A549 (cell line): ENCODE results near the gene ASB18. TPM values are rescaled to one million over a fixed set of nuclear protein-coding genes. Genes with fewer than 3 reads are reported as not detected.

Experiments used
- ATAC-seq, 2 experiments: fragments of 200-7000 bp in 1 of 2; fragments of >200 bp in 1 of 2; cut with Nextera tagmentation in 1 of 2; cut with Tn5 transposase in 1 of 2; 3 replicates each; pipeline versions ENCODE4 v1.8.0 to v1.9.1; 2018 to 2020; ENCODE audit warnings: mild to moderate bottlenecking in 1 of 2, moderate library complexity in 1 of 2
- CTCF ChIA-PET: fragments of 300-600 bp; sonication (Branson Sonifier 250); formaldehyde crosslinking; extraction: SDS; loops from one replicate; lab custom pipeline; 2021; ENCODE audit warnings: antibody characterized with exemption, inconsistent platforms; lab: Yijun Ruan, JAX
- POLR2A ChIA-PET: fragments of 350-600 bp; formaldehyde crosslinking; extraction: SDS; loops from one replicate; lab custom pipeline; 2021; ENCODE audit warnings: antibody characterized with exemption, inconsistent platforms; lab: Yijun Ruan, JAX
- DNase-seq, 2 experiments: peaks; one replicate each; pipeline versions ENCODE4 v3.0.0 to v3.0.0-alpha.2; 2011 to 2016; ENCODE audit warnings: low read depth in 1 of 2, low spot score in 1 of 2
- FAIRE-seq: peaks from 2 replicates; lab custom pipeline; 2011; peaks lifted over from hg19 to GRCh38; lab: Jason Lieb, UNC
- H3K27ac ChIP-seq, 2 experiments: fragments of >200 bp; sonication (Bioruptor Twin); formaldehyde crosslinking; 3 replicates each; pipeline ENCODE4 v1.5.1; 2016 to 2017
- H3K4me1 ChIP-seq: fragments of >200 bp; sonication (Bioruptor Twin); formaldehyde crosslinking; 3 replicates; pipeline ENCODE4 v1.6.1; 2016
- H3K4me2 ChIP-seq: fragments of >200 bp; sonication (Bioruptor Twin); formaldehyde crosslinking; 3 replicates; pipeline ENCODE4 v1.6.1; 2016
- H3K4me3 ChIP-seq: fragments of >200 bp; sonication (Bioruptor Twin); formaldehyde crosslinking; 3 replicates; pipeline ENCODE4 v1.5.1; 2016
- H3K9me3 ChIP-seq: fragments of >200 bp; sonication (Bioruptor Twin); formaldehyde crosslinking; 3 replicates; pipeline ENCODE4 v1.6.1; 2016
- CBX2 ChIP-seq: fragments of 200-600 bp; sonication (generic); IDR thresholded peaks from 2 replicates; pipeline ENCODE4 v1.6.1; 2016; ENCODE audit warnings: low read depth, mild to moderate bottlenecking, borderline replicate concordance
- CBX8 ChIP-seq: fragments of 200-600 bp; sonication (generic); IDR thresholded peaks from 2 replicates; pipeline ENCODE4 v1.6.1; 2016
- CHD2 ChIP-seq: fragments of 150-350 bp; IDR thresholded peaks from 2 replicates; pipeline ENCODE4 v1.6.1; 2014; ENCODE audit warnings: low read length; ENCODE audit not compliant: partially characterized antibody
- EHMT2 ChIP-seq: fragments of 200-600 bp; sonication (generic); IDR thresholded peaks from 2 replicates; pipeline ENCODE4 v1.6.1; 2016; ENCODE audit warnings: antibody characterized with exemption, low read depth, mild to moderate bottlenecking, moderate library complexity
- EP300 ChIP-seq, 2 experiments: fragments of >200 bp; sonication (Bioruptor Twin); formaldehyde crosslinking; IDR thresholded peaks; 2 replicates in 1 of 2; 3 replicates in 1 of 2; pipeline ENCODE4 v1.6.1; 2016 to 2017
- ESRRA ChIP-seq: fragments of 150-350 bp; IDR thresholded peaks from 2 replicates; pipeline ENCODE4 v1.6.1; 2014; ENCODE audit warnings: mild to moderate bottlenecking, low read length, borderline replicate concordance
- FOSL2 ChIP-seq, 2 experiments: fragments of 450-650 bp in 1 of 2; fragments of >200 bp in 1 of 2; sonication (Bioruptor Twin) in 1 of 2; formaldehyde crosslinking; IDR thresholded peaks; 2 replicates each; pipeline versions ENCODE4 v1.5.0 to v1.6.1; 2016 to 2020; ENCODE audit warnings: mild to moderate bottlenecking in 1 of 2, moderate library complexity in 1 of 2
- FOXS1 ChIP-seq: fragments of 250-450 bp; sonication (Bioruptor Pico); IDR thresholded peaks from 2 replicates; pipeline ENCODE4 v1.5.0; 2020; ENCODE audit warnings: mild to moderate bottlenecking, moderate library complexity
- HDAC2 ChIP-seq: fragments of 200-600 bp; sonication (generic); IDR thresholded peaks from 2 replicates; pipeline ENCODE4 v1.6.1; 2016
- HOXB5 ChIP-seq: fragments of 250-450 bp; sonication (Bioruptor Pico); IDR thresholded peaks from 2 replicates; pipeline ENCODE4 v1.5.0; 2020; ENCODE audit warnings: mild to moderate bottlenecking, moderate library complexity
- JUNB ChIP-seq: fragments of >200 bp; sonication (Bioruptor Twin); formaldehyde crosslinking; IDR thresholded peaks from 2 replicates; pipeline ENCODE4 v1.6.1; 2016
- KDM1A ChIP-seq: fragments of 200-600 bp; sonication (generic); IDR thresholded peaks from 2 replicates; pipeline ENCODE4 v1.6.1; 2016; ENCODE audit warnings: low read depth, mild to moderate bottlenecking
- MAFK ChIP-seq: fragments of 450-650 bp; IDR thresholded peaks from 2 replicates; pipeline ENCODE4 v1.6.1; 2014; ENCODE audit not compliant: partially characterized antibody
- MYC ChIP-seq: IDR thresholded peaks from 2 replicates; pipeline ENCODE4 v1.6.1; 2012; ENCODE audit warnings: mild to moderate bottlenecking, inconsistent platforms, low read length, improper control_type of control experiment, borderline replicate concordance
- NFE2L2 ChIP-seq: fragments of 150-350 bp; conservative IDR thresholded peaks from 2 replicates; pipeline ENCODE4 v1.6.1; 2014; ENCODE audit warnings: low read length
- PHF8 ChIP-seq: fragments of 200-600 bp; sonication (generic); IDR thresholded peaks from 2 replicates; pipeline ENCODE4 v1.6.1; 2016; ENCODE audit warnings: low read depth, mild to moderate bottlenecking, antibody characterized with exemption, moderate library complexity, borderline replicate concordance
- RARB ChIP-seq: fragments of 250-450 bp; sonication (Bioruptor Pico); IDR thresholded peaks from 2 replicates; pipeline ENCODE4 v1.8.0; 2021; ENCODE audit warnings: mild to moderate bottlenecking, moderate library complexity
- RCOR1 ChIP-seq: fragments of 150-350 bp; IDR thresholded peaks from 2 replicates; pipeline ENCODE4 v1.6.1; 2014; ENCODE audit warnings: antibody characterized with exemption, low read length, low read depth
- RFX5 ChIP-seq: fragments of 450-650 bp; IDR thresholded peaks from 2 replicates; pipeline ENCODE4 v1.7.1; 2014; ENCODE audit warnings: antibody characterized with exemption, mild to moderate bottlenecking, moderate library complexity
- RNF2 ChIP-seq: fragments of 200-600 bp; sonication (generic); IDR thresholded peaks from 2 replicates; pipeline ENCODE4 v1.6.1; 2016; ENCODE audit warnings: low read depth, mild to moderate bottlenecking, antibody characterized with exemption, moderate library complexity, borderline replicate concordance
- ZC3H11A ChIP-seq: fragments of 450-650 bp; IDR thresholded peaks from 2 replicates; pipeline ENCODE4 v1.6.1; 2014; ENCODE audit warnings: antibody characterized with exemption, mild to moderate bottlenecking
- WGBS: methylation state at CpG from one replicate; pipeline ENCODE4 v1.1.6; 2017; ENCODE audit errors: missing lambda C conversion rate; 5-methylcytosine and 5-hydroxymethylcytosine counted together
- polyA plus RNA-seq, 4 experiments: library from polyadenylated mRNA; depleted of rRNA in 3 of 4; stranded (reverse); fragments of >200 nt; fragmentation: RNase III in 1 of 4; extraction: RNeasy Plus Mini Kit Qiagen cat#74134 plus additional on column Dnase treatment in 1 of 4; gene quantifications; 2 replicates in 3 of 4; 3 replicates in 1 of 4; pipeline ENCODE4 v1.2.3, GENCODE V29; 2011 to 2017
- TF ChIP-seq, protein P1 (sequence below): IDR thresholded peaks from 2 replicates; pipeline ENCODE4 v1.6.1; 2012
- TF ChIP-seq, protein P2 (sequence below): IDR thresholded peaks from 2 replicates; pipeline ENCODE4 v1.6.1; 2012

Gene ASB18
- polyA plus RNA-seq, 2 of the 4 experiments (the other 2 are of a cell fraction), result not detected

DNA sequence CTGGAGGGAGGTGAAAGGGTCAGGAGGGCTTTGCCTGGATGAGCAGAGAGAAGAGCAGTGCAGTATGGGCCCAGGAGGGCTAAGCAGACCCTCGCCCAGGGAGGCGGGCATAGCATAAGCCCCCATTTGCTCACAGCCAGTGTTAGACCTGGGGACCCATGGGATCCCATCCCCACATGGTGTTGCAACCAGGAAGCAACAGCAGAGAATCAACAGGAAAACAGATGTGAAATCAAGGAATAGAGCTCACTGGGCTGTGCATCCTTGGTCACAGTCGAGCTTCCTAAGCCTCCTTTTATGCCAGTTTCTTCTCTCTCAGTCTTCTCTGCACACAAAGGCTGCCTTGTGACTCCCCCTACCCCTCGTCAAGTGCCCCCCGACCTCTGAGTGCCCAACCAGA lies 19.9 kb downstream of the ASB18 start:
- WGBS, result 60% methylated on average over 5 of the region's 5 CpGs
- no peak for FAIRE-seq

DNA sequence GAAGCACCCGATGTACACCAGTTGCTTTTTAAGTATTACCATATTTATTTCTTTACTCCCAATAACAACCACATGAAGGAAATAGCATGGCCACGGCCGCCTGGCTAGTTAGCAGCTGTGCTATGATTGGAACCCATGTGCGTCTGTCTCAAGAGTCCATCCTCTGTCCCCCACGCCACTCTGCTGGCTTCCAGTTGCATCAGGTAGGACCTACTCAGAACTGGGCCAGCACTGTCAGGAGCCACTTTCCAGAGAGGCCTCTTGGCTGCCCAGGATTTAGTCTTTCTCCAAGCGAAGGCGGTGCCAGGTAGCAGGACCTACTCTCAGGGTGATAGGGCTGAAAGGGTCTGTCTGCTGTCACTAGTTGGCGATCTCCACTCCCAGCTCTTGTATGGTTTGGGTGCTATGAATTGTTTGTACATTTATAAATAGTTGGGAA lies 22.1 kb downstream of the ASB18 start:
- no peak for TF ChIP-seq RCOR1
- no peak for TF ChIP-seq RARB (CRISPR knock-in tag)
- no peak for TF ChIP-seq RFX5
- no peak for TF ChIP-seq EP300 (IDR thresholded peaks at IDR 0.05)
- TF ChIP-seq, protein P1, sequence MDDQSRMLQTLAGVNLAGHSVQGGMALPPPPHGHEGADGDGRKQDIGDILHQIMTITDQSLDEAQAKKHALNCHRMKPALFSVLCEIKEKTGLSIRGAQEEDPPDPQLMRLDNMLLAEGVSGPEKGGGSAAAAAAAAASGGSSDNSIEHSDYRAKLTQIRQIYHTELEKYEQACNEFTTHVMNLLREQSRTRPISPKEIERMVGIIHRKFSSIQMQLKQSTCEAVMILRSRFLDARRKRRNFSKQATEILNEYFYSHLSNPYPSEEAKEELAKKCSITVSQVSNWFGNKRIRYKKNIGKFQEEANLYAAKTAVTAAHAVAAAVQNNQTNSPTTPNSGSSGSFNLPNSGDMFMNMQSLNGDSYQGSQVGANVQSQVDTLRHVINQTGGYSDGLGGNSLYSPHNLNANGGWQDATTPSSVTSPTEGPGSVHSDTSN, result no peak
- TF ChIP-seq MAFK, result no peak
- no peak for TF ChIP-seq FOXS1
- no peak for TF ChIP-seq JUNB
- TF ChIP-seq ZC3H11A, result no peak
- TF ChIP-seq HOXB5 (CRISPR knock-in tag), result no peak
- TF ChIP-seq ESRRA, result no peak
- 80% methylated on average over 8 of the region's 8 CpGs for WGBS
- Histone ChIP-seq H3K4me3 (no peak overlapping the region), H3K27ac (no peak overlapping the region), H3K9me3 (no peaks in the 10 kb centered on the region), H3K4me2 (no peak overlapping the region), H3K4me1 (peaks cover 9% of the 10 kb centered on the region; the same call in 1 of the 3 replicates)
- CTCF ChIA-PET, result no interaction called here
- POLR2A ChIA-PET, result no interaction called here
- FAIRE-seq (no peak), DNase-seq (no peak), ATAC-seq (no peak)

More for the DNA sequence above, 19.9 kb downstream of the ASB18 start:
- ChIA-PET POLR2A (no interaction called here), CTCF (no interaction called here)
- H3K27ac ChIP-seq, result no peak overlapping the region
- TF ChIP-seq FOXS1 (no peak), CHD2 (no peak), MAFK (no peak), HDAC2 (no peak), NFE2L2 (no peak), CBX2 (no peak), ESRRA (no peak), PHF8 (no peak), MYC (no peak), CBX8 (no peak), KDM1A (no peak), RCOR1 (no peak), FOSL2 (IDR thresholded peaks at IDR 0.05) (no peak), FOSL2 (CRISPR knock-in tag; IDR thresholded peaks at IDR 0.05) (no peak), EHMT2 (no peak), RNF2 (no peak)
- TF ChIP-seq, protein P1, result no peak
- TF ChIP-seq, protein P2, sequence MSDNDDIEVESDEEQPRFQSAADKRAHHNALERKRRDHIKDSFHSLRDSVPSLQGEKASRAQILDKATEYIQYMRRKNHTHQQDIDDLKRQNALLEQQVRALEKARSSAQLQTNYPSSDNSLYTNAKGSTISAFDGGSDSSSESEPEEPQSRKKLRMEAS, result no peak
- no peaks in the 10 kb centered on the region for H3K9me3 ChIP-seq
- no peak overlapping the region for H3K4me2 ChIP-seq
- H3K4me3 ChIP-seq, result no peak overlapping the region
- H3K4me1 ChIP-seq, result peaks cover 9% of the 10 kb centered on the region; the same call in 1 of the 3 replicates
- ATAC-seq (no peak), DNase-seq (no peak)
